A549 treated with AZD9567 at 1 μM for 4 hours (cell line): ENCODE data around the gene GAGE12G. TPM values are rescaled to one million over a fixed set of nuclear protein-coding genes. Genes with fewer than 3 reads are reported as not detected.

Experiments used
- total RNA-seq: library from RNA; stranded (reverse); fragments of 200-300 nt; extraction: Qiagen RNA extraction; gene quantifications from 5 replicates; pipeline ENCODE4 v1.2.3, GENCODE V29; 2022; ENCODE audit not compliant: insufficient read depth

The GAGE12G gene
- total RNA-seq: not detected in 5 replicates

GRCh38 chrX:49570100-49570499, at the start of gene GAGE12G:
Gene GAGE12G (plus strand): TSS chrX:49570400. CDS start chrX:49571555, 1,155 bp downstream.

GRCh38 chrX:49531877-49532276, 38.3 kb upstream of the GAGE12G start, which contains the start of gene GAGE12C:
Gene GAGE12C (plus strand): TSS chrX:49532177. CDS start chrX:49533332, 1,155 bp downstream.

GRCh38 chrX:49541433-49541832, 28.8 kb upstream of the GAGE12G start, which contains the start of gene GAGE12D:
Gene GAGE12D (plus strand): TSS chrX:49541733. CDS start chrX:49542888, 1,155 bp downstream.

GRCh38 chrX:49550989-49551388, 19.2 kb upstream of the GAGE12G start, which contains the start of gene GAGE12E:
Gene GAGE12E (plus strand): TSS chrX:49551289. CDS start chrX:49552444, 1,155 bp downstream.

GRCh38 chrX:49560542-49560941, 9.7 kb upstream of the GAGE12G start, which contains the start of gene GAGE12F:
Gene GAGE12F (plus strand): TSS chrX:49560842. CDS start chrX:49561997, 1,155 bp downstream.

GRCh38 chrX:49579649-49580048, 9.4 kb downstream of the GAGE12G start, which contains the start of gene GAGE12H:
Gene GAGE12H (plus strand): TSS chrX:49579949. CDS start chrX:49581104, 1,155 bp downstream.

GRCh38 chrX:49589196-49589595, 19.0 kb downstream of the GAGE12G start, which contains the start of gene GAGE2A:
Gene GAGE2A (plus strand): TSS chrX:49589496. CDS start chrX:49590651, 1,155 bp downstream.

GRCh38 chrX:49598720-49599119, 28.5 kb downstream of the GAGE12G start, which contains the start of gene GAGE1:
Gene GAGE1 (plus strand): TSS chrX:49599020. CDS start chrX:49600175, 1,155 bp downstream.

Other genes starting within 250 kb of the GAGE12G start
- gene GAGE12J, start 248.4 kb upstream of the GAGE12G start, total RNA-seq: not detected in 5 replicates
- not detected in 5 replicates for gene GAGE13, start 238.8 kb upstream of the GAGE12G start, total RNA-seq
- not detected in 5 replicates for gene GAGE12C, start 38.2 kb upstream of the GAGE12G start, total RNA-seq
- not detected in 5 replicates for gene GAGE12D, start 28.7 kb upstream of the GAGE12G start, total RNA-seq
- not detected in 5 replicates for gene GAGE12E, start 19.1 kb upstream of the GAGE12G start, total RNA-seq
- gene GAGE12F, start 9.6 kb upstream of the GAGE12G start, total RNA-seq: not detected in 5 replicates
- not detected in 5 replicates for gene GAGE12H, start 9.5 kb downstream of the GAGE12G start, total RNA-seq
- not detected in 5 replicates for gene GAGE2A, start 19.1 kb downstream of the GAGE12G start, total RNA-seq
- not detected in 5 replicates for gene GAGE1, start 28.6 kb downstream of the GAGE12G start, total RNA-seq
- gene PAGE1, start 125.6 kb downstream of the GAGE12G start, total RNA-seq: 0.14 to 0.20 TPM in 2 of 5 replicates, not detected in the others